HG02678 (cell line): Measurements from ENCODE around the gene SMAD6.

Source experiments
- ATAC-seq: cut with Tn5 transposase; IDR thresholded peaks from one replicate; pipeline ENCODE4 v1.9.1; 2021; ENCODE audit warnings: mild to moderate bottlenecking, moderate library complexity; ENCODE audit not compliant: unreplicated experiment

SMAD6 gene

DNA sequence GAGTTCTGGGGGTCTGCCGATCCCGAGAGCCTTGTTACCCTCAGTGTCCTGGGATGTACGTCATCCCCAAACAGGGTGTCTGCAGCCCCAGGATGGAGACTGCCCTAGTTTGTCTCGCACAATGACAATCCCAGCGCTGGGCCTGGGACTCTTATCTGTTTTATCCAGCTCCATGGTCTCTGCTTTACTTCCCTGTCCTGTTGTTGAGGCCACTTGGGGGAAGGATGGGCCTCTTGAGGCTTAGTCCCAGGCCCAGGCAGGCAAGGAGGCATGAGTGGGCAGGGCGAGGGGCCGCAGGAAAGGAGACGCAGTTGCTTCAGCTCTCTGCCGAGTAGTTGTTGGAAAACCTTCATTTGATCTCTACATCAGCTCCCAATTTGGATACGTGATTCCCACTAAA lies 17.4 kb downstream of the SMAD6 start:
- no peak for ATAC-seq

DNA sequence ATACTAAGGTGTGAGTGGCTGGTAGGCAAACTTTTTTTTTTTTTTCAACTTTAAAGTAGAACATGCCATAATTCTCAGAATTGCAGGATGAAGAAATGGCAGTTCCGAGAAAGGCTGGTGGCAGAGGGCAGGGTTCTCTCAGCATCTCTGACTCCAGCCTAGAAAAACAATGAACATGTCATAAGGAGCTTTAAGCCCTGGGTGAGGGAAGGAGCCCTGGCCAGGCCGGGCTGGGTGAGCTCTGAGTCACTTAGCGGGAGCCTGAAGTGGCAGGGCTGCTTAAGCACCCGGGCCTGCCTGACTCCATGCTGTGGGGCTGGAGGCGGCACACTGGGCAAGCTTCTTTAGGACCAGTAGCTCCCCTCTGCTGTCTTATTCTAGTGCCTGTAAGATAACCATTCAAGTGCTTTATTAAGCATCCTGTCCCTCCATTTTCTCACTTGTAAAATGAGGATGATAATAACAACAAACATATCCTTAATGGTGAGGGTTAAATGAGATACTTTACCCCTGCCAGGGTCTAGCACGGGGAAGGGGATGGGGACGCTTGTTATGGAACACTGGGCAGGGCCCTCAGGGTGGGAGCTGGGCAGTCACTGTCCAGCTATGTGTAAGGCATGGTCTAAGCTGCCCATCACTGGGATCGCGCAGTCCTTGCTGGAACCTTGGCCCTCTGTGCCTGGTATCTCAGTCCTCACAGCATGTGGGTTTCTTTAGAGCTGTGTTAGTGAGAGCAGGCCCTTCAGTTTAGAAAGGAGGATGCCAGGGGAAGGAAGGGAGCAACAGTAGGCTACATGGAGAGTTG lies 18.4 kb downstream of the SMAD6 start:
- no peak for ATAC-seq

DNA sequence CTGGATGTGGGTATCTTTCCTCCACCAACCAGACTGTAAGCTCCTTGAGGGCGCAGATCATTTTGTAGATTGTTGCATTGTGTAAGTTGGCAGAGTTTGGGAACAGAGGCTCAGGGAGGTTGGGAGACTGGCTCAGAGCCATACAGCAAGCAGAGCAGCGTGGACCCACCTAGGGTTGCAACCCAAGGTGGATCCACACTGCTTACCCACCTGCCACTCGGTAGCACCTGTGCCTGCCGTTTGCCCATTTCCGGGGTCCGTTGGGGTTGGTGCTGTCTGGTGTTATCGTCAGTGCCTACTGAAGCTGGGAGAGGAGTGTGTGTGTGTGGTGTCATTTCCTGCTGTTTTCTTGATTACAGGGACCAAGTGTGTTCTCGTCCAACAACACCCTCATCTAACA lies 19.0 kb downstream of the SMAD6 start:
- no peak for ATAC-seq

DNA sequence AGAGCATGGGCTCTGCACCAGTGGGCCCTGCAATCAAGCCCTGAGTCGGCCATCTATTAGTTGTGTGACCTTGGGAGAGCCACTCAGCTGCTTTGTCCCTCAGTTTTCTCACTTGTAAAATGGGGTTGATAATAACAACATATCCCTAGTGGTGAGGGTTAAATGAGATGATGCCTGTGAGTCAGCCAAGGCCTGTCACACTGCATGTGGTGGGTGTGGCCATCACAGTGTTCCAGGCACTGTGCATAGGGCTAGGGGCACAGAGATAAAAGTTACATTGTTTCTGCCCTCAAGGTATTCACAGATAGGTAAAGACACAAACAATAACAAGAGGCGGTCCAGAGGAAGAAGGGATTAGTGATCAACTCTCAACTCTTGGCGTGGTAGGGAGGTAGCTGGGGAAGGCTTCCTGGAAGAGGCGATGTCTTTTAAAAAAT lies 19.5 kb downstream of the SMAD6 start:
- ATAC-seq: no peak

DNA sequence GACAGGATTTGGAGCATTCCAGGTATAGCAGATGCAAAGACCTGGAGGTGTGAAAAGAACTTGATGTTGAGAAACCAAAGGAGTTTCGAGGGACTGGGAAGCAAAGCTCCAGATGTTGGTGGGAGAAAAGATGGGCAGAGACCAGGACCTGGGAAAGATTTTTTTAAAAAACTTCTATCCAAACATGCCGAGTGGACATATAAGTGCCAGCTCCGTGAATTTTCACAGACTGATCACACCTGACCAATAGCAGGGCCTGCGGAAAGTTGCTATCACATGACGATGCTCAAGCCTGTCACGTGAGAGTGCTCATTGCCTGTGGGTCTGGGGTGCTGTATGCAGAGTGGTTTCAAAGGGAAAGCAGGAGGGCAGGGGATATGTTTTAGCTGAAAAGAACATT lies 19.9 kb downstream of the SMAD6 start:
- ATAC-seq: no peak

DNA sequence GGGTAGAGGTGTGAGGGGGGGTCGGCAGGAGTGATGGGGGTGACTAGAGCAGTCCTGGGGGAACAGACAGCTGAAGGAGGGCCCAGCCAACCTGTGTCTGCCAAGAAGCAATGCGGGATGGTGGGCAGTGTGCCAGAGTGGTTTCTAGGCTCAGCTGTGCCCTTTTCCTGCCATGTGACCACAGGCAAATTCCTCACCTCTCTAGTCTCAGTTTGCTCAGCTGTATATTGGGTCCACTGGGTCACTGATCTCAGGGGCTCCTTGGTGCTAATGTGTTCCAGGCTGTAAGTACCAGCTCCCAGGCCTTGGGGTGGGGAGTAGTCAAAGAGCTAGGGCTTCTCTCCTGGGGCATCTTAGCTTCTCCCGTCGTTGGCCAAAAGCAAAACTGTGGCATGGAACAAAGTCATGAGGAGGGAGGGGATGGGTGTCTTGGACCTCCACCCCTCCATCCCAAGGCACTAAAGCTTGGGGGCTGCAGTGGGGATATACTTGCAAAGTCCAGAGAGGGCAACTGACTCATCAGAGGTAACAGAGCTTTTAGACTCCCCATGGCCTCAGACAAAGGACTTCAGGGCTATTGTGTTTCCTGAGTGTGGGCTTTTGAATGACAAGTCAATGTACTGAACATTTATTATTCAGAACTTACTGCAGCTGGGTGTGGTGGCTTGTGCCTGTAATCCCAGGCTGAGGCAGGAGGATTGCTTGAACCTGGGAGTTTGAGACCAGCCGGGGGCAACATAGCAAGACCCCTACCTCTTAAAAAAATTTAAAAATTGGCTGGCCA lies 20.9 kb downstream of the SMAD6 start:
- ATAC-seq: no peak

DNA sequence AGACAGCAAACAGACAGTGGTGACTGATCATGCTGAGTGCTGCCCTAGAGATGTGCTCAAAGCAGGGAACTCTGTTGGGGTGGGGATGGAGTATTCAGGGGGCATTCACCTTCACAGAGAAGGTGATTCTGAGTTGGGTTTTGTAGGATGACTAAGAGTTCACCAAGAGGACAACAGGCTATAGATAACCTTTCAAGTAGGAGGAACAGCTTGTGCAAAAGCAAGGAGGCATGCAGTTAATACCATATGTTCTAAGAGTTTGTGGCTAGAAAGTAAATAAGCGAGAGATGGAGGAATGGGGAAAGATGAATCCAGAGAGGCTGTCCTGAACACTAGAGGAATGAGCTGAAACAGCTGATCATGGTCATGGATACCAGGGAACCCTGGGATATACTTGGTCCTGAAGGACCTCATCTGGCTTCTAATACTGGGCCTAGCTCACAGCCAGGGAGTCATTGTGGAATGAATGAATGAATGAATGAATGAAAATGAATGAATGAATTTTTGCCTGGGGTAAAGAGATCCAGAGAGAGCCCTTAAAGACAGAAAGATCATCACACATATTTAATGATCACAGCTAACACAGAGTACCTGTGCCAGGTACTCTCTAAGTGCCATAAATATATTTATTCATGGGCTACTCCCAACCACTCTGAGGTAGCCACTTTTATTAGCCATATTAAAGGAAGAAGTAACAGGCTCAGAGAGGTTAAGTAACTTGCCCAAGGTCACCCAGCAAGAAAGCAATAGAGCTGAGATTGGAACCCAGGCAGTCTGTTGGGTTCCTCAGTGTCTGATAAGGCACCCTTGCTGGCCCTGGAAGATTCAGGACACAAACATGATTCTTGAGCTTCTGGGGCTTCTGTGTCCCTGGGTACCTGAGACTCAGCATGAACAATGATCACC lies 22.0 kb downstream of the SMAD6 start:
- ATAC-seq: no peak

DNA sequence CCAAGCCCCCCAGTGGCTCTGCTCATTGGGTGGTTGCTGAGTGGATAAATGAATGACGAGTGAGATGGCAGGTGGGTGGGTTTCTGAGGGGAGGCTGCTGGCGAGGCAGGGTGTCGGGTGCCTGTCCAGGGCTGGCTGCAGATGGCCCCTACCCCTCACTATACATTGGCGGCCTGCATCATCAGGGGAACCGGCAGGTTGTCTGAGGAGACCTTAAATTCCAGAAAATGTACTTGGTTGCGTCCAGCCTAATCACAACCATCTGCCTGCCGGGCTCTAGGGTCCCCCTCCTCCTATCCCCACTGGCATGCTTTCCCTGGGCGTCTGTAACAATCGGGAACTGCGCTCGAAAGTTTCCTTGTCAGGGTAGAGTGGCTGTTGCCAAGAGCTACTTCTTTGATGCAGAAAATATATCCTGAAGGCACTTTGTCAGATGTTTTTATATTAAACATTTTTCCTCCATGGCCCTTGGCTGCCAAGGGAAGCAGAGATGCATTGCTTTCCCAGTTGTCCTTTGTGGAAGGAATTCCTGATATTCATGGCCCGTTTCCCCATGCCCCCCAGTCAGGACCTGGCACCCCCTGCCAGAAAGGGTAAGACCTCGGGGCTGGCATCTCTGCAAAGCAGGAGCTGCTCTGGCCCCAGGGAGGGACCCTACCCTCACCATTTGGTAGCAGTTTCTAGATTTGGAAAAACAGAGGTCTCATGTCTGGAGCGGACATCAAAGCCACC lies 22.9 kb downstream of the SMAD6 start:
- ATAC-seq: no peak

DNA sequence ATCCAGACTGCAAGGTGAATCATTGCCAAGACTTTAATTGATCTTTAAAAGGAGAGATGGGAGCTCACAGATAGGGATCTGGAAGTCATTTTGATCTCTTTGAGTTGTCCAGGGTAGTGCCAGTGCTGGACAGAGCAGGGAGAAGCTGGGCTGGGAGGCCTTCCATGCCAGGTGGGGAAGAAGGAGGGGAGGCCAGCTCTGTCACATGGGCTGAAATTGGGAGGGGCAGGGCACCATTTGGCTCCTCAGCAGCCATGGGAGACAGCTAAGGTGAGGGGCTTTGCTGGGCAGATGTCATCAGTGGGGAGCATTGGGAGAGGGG lies 23.4 kb downstream of the SMAD6 start:
- ATAC-seq: no peak

DNA sequence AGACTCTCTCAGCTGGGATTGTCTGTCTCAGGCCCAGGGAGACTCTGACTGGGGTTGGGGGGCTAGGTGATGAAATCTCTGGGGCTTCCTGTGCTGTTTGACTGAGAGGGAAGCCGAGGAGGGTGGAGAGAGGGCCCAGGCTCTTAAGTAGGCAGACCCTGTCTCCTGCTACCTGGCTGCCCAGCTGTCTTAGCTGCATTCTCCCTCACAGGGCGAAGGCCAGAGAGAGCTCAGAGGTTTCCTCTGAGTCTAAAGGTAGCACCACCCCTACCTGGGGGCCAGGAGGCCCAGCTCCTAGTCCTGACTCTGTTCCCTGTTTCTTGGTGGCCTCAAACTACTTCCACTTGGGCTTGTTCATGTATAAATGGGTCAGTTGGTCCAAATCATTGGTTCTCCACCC lies 24.4 kb downstream of the SMAD6 start:
- ATAC-seq: no peak

DNA sequence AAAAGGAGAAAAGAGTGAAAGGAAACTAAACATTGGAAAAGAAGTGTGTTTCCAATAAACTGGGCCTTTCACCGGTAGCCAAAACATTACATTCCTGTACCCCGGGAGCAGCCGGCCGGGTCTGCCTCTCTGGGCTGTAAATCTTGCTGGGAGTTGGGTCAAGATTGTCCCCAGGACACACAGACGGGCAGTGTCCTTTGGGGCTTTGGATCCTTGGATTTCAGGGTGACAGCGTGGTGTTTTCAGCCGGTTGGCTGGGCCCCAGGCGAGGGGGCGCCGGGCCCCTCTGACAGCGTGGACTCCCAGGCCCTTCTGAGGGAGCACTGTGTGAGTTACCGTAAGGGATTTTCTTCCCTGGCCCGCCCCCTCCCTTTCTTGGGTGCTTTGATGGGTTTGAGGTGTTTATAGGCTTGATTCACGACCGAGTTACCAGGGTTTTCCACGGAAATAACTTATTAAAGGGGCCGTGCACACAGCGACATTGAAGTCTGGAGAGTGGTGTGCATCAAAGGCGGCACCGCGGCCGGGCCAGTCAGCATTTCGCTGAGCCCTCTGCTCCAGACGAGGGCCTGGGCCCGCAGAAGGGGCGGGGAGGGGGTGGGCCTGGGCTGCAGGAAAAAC lies 27.4 kb downstream of the SMAD6 start:
- no peak for ATAC-seq

DNA sequence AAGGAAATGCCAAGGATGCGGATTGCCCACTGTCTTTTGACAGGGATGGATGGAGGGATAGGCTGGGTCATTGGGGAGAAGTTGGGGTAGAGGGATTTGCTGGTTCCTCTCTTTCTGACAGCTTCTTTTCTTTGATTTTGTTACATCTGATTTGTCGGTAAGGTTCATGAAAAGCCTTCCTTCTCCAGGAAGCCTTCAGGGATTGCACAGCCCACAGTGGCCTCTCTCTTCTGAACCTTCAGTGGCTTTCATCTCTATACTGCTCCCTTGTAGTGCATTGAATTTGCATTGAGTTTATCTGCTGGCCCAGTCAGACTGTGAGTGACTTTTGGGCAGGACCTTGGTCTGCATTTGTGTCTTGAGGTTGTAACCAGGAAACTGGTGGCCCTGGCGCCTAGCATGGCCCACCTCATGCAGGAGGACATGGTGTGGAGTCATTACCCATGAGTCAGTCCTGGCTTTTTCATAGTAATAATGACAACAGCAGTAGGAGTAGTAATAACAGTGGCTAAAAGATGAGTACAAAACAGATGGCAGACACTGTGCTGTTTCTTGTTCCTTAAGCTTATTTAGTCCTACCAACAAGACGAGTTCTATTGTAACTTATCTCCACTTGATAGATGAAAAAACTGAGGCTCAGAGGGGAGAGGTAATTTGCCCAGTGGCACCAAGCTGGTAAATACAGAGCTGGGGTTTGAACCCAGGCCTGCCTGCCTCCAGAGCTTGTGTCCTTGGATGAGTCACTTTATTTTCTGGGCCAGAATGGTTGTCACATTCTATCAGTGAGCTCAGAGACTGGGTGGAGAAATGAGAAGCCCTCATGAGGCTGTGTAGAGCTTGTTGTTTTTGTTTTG lies 28.4 kb downstream of the SMAD6 start:
- ATAC-seq: no peak

DNA sequence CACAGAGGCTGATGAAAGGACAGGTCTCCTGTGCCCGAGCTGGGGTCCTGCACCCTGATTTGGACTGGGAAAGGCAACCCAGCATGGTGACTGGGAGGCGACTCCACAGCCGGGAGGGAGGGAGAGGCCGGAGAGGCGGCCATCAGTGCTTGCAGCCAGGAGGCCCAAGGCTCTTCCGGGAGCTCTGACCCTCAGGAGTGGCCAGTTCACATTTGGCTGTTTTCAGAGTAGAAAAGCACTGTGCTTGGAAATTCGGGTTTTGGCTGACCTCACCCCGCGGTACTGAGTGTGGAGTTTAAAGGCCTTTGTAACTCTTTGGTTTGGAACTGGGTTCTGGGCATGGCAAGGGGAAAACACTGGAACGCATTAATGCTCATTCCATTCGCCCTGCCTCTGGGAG lies 31.9 kb downstream of the SMAD6 start:
- no peak for ATAC-seq

DNA sequence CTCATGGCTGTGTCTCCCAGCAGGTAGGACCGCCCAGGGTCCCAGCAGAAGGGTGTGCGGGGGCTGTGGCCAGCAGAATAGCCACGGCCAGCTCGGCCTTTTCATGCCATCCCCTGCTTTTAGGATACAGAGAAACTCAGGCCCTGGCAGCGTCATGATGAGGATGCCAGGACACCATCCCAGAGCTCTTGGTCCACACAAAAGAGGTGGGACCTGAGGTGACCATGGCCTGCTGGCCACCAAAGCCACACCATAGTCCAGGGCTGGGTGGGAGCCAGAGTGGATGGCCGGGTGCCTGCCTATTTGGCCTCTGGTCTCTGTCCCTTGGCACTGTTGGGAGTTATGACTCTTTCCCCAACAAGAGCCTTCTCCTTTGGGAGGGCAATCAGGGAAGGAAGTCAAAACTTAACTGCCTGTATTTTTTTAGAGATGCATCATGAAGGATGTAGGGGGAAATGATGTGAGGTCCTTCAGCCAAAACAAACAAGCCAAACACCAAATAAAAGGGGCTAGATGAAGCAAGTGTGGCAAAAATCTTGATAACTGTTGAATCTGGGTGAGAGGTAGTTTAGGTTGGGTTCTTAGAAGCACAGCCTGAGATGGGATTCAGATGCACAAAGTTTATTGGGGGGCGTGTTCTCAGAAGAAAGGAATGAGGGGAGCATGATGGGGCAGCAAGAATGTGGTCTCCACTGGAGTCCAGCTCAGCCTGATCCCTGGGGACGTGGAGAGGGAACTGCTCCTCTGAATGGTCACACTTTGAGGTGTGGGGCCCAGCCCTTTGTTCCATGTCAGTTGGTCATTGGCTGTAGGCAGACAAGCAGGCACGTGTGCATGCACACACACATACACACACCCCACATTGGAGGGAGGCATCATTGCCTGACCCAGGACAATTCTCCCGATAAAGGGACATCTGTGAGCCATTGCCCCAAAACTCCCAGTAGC lies 33.2 kb downstream of the SMAD6 start:
- no peak for ATAC-seq

DNA sequence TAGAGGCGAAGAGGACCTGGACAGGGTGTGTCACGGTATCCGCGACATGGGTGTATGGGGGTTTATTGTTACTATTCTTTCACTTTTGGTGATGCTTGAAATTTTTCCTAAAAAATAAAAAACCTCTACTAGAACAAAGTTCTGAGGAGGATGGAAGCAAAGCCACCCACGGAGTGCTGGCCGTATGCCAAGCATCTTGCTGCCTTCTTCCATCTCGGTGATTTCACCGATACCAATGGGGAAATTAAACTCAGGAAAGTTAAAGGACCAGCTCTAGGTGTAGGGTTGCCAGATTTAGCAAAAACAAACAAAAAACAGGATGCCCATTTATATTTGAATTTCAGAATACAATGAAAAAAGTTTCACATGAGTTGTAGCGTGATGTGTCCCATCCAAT lies 33.9 kb downstream of the SMAD6 start:
- no peak for ATAC-seq

DNA sequence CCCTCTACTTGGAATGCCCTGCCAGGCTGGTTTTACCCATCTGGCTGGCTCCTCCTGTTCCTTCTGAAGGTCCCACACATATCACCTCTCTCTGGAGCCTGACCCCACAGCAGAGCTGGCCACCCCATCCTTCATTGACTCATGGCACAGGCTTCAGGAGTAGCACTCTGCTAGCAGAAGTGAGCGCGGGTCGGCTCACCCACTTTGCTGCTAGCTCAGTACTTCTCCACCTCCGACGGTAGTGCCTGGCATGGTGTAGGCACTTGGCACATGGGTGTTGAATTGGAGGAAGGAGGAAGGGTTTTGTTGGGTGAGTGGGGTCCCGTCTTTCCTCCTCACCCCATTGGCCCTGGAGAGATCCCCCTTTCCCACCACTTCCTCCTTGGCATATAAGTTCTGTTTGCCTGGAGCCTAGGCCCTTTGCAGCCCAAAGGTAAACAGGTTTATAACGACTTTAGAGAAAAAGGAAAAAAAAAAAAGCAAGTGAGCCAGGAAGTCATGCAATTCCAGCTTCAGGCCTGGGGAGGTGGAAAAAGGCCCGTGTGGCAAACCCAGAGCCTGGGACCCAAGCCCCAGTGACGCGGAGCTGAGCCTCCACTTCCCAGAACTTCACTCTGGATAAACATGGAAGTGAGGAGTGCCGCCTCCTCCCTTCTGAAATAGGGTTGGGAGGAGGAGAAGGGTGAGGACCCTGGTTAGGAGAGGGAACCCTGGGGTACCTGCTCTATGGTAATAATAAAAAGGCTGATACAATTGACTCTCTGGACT lies 35.4 kb downstream of the SMAD6 start:
- no peak for ATAC-seq

DNA sequence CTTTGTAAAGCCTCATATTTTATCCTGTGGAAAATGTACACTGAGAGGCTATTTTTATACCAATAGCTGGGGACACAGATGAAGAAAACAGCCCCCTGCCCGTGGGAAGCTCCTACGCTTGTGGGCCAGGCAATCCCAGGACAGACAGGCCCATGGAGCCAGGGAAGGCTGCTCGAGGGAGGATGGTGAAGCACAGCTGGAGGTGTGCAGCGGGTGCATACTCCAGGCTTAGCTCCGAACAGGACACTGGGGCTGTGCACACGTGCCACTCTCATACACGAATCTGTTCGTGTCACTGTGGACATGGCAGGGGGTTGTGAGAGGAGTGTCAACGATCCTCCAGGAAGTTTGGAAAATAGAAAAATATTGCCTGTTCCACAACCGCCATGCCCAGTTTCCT lies 36.1 kb downstream of the SMAD6 start:
- no peak for ATAC-seq

DNA sequence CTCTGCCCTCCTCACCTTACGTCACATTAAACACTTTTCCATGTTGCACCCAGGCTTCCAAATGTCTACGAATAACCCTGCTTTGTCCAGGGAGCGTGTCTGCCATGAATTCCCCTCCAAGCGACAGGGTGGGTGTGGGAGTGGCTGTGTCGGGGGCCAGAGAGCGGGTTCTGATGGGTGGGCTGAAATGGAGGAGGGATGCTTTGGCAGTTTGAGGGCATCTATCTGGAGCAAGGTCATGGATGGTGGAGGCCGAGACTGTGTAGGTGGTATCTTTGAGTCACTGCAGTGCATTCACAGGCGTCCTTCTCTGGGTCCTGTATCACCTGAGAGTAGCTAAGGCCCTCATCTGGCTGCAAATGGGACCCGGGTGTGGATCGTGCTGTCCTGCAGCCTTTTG lies 36.6 kb downstream of the SMAD6 start:
- no peak for ATAC-seq
